Measurements from ENCODE around the gene IQGAP1. TPM values are rescaled to one million over a fixed set of nuclear protein-coding genes. Genes with fewer than 3 reads are reported as not detected.
"Not testable (repeated sequence)": the region's sequence is repeated elsewhere in the genome, so short reads cannot be mapped to it uniquely, and the experiment has no call there.

The IQGAP1 gene
- total RNA-seq, 1 donor from 2014 or later: 171 TPM

GRCh38 chr15:90409587-90409986 lies 21.5 kb downstream of the IQGAP1 start:
- not testable (repeated sequence) for DNase-seq

- DNase-seq: not testable (repeated sequence)
These were observed 22.3 kb downstream of the IQGAP1 start for GRCh38 chr15:90410316-90410715.

- DNase-seq: no peak
These were observed 23.1 kb downstream of the IQGAP1 start for GRCh38 chr15:90411176-90411575.

GRCh38 chr15:90412356-90413194 lies 24.5 kb downstream of the IQGAP1 start:
- DNase-seq: peak; percentile 65

- no peak for DNase-seq
These were observed 25.7 kb downstream of the IQGAP1 start for GRCh38 chr15:90413411-90414379.

GRCh38 chr15:90414408-90415028 lies 26.5 kb downstream of the IQGAP1 start:
- DNase-seq: no peak

GRCh38 chr15:90416052-90416451 lies 28.0 kb downstream of the IQGAP1 start:
- DNase-seq: not testable (repeated sequence)

GRCh38 chr15:90418627-90419026 lies 30.6 kb downstream of the IQGAP1 start:
- no peak for DNase-seq

- no peak for DNase-seq
These were observed 31.2 kb downstream of the IQGAP1 start for GRCh38 chr15:90419206-90419605.

GRCh38 chr15:90419738-90420406 lies 31.8 kb downstream of the IQGAP1 start:
- DNase-seq: no peak

- no peak for DNase-seq
These were observed 32.4 kb downstream of the IQGAP1 start for GRCh38 chr15:90420451-90420850.

GRCh38 chr15:90421527-90421926 lies 33.5 kb downstream of the IQGAP1 start:
- DNase-seq: no peak

- no peak for DNase-seq
These were observed 34.0 kb downstream of the IQGAP1 start for GRCh38 chr15:90422043-90422442.

- no peak for DNase-seq
These were observed 34.9 kb downstream of the IQGAP1 start for GRCh38 chr15:90422936-90423335.

GRCh38 chr15:90423801-90424319 lies 35.8 kb downstream of the IQGAP1 start:
- no peak for DNase-seq

GRCh38 chr15:90425726-90426346 lies 37.8 kb downstream of the IQGAP1 start:
- DNase-seq: peak; percentile 54

GRCh38 chr15:90427185-90427584 lies 39.1 kb downstream of the IQGAP1 start:
- DNase-seq: no peak

GRCh38 chr15:90432253-90432652 lies 44.2 kb downstream of the IQGAP1 start:
- peak; percentile 25 for DNase-seq

- no peak for DNase-seq
These were observed 47.8 kb downstream of the IQGAP1 start for GRCh38 chr15:90435652-90436337.

- DNase-seq: no peak
These were observed 48.9 kb downstream of the IQGAP1 start for GRCh38 chr15:90436952-90437351.

GRCh38 chr15:90437516-90437915 lies 49.5 kb downstream of the IQGAP1 start:
- no peak for DNase-seq
